Endothelial cell of umbilical vein (primary cell): ENCODE data around the gene DUSP5. TPM values are rescaled to one million over a fixed set of nuclear protein-coding genes. Genes with fewer than 3 reads are reported as not detected.

Source experiments
- BruUV-seq: library from RNA; stranded (reverse); fragments of 400-500 nt; replicated peaks from 2 replicates; lab custom pipeline; 2021; lab: Mats Ljungman, UMichigan
- CTCF ChIA-PET: fragments of 300-600, 350-600 bp; sonication (Branson Sonifier 250); formaldehyde crosslinking; loops from one replicate; lab custom pipeline; 2021; ENCODE audit warnings: antibody characterized with exemption, inconsistent platforms; lab: Charles Lee
- POLR2A ChIA-PET: fragments of 300-600, 350-600 bp; sonication (Branson Sonifier 250); formaldehyde crosslinking; loops from one replicate; lab custom pipeline; 2021; ENCODE audit warnings: antibody characterized with exemption, inconsistent platforms; lab: Charles Lee
- DNase-seq: peaks from one replicate; pipeline ENCODE4 v3.0.0-alpha.2; 2011; ENCODE audit warnings: low read depth, low spot score
- FAIRE-seq: peaks from 2 replicates; lab custom pipeline; 2011; peaks lifted over from hg19 to GRCh38; lab: Jason Lieb, UNC
- H2AFZ ChIP-seq: 2 replicates; pipeline ENCODE4 v1.6.0; 2012; ENCODE audit warnings: low read depth, low read length, control low read depth, inconsistent platforms
- H3K27ac ChIP-seq: 2 replicates; pipeline ENCODE4 v1.5.1; 2011; ENCODE audit warnings: low read depth, mild to moderate bottlenecking, control low read depth, low read length, moderate library complexity; ENCODE audit not compliant: insufficient read depth
- H3K27me3 ChIP-seq, 2 experiments: 2 replicates each; pipeline versions ENCODE4 v1.6.0 to v1.6.1; 2011; ENCODE audit warnings: low read length in 2 of 2, mixed read lengths in 1 of 2; ENCODE audit not compliant: control insufficient read depth in 2 of 2, insufficient read depth in 2 of 2
- H3K36me3 ChIP-seq, 2 experiments: 2 replicates in 1 of 2; 3 replicates in 1 of 2; pipeline ENCODE4 v1.5.1; 2011; ENCODE audit warnings: low read length in 2 of 2, mild to moderate bottlenecking in 1 of 2, moderate library complexity in 1 of 2; ENCODE audit not compliant: control insufficient read depth in 2 of 2, insufficient read depth in 2 of 2; ENCODE audit errors: extremely low read depth in 1 of 2
- H3K4me1 ChIP-seq: 3 replicates; pipeline ENCODE4 v1.5.1; 2011; ENCODE audit warnings: mild to moderate bottlenecking, low read length; ENCODE audit not compliant: control insufficient read depth, insufficient read depth; ENCODE audit errors: extremely low read depth
- H3K4me2 ChIP-seq: 2 replicates; pipeline ENCODE4 v1.6.1; 2011; ENCODE audit warnings: low read length, control low read depth, mixed read lengths; ENCODE audit not compliant: insufficient read depth
- H3K4me3 ChIP-seq, 3 experiments: fragments of 200-600 bp in 1 of 3; sonication (generic), shearing (Covaris generic) in 1 of 3; replicated peaks in 1 of 3; 2 replicates each; pipeline ENCODE4 v1.5.1; 2011 to 2016; ENCODE audit warnings: control low read depth in 3 of 3, low read length in 3 of 3, mild to moderate bottlenecking in 2 of 3, inconsistent platforms in 1 of 3, low read depth in 1 of 3, moderate library complexity in 1 of 3; ENCODE audit not compliant: insufficient read depth in 1 of 3
- H3K79me2 ChIP-seq: 2 replicates; pipeline ENCODE4 v1.6.0; 2012; ENCODE audit warnings: low read length, inconsistent platforms; ENCODE audit not compliant: control insufficient read depth, insufficient read depth
- H3K9ac ChIP-seq: replicated peaks from 2 replicates; pipeline ENCODE3; 2011; ENCODE audit warnings: low read length, control low read depth; ENCODE audit not compliant: insufficient read depth; ENCODE audit errors: extremely low read depth
- H3K9me1 ChIP-seq: replicated peaks from 3 replicates; pipeline ENCODE4 v1.6.0; 2011; ENCODE audit warnings: mild to moderate bottlenecking, low read length; ENCODE audit not compliant: control insufficient read depth, insufficient read depth; ENCODE audit errors: extremely low read depth
- H3K9me3 ChIP-seq: replicated peaks from 2 replicates; pipeline ENCODE4 v1.5.1; 2012; ENCODE audit warnings: low read length, inconsistent platforms; ENCODE audit not compliant: control insufficient read depth, insufficient read depth
- H4K20me1 ChIP-seq: replicated peaks from 2 replicates; pipeline ENCODE3; 2011; ENCODE audit warnings: mild to moderate bottlenecking, low read length; ENCODE audit not compliant: control insufficient read depth, insufficient read depth; ENCODE audit errors: extremely low read depth
- EZH2 ChIP-seq: IDR thresholded peaks from 2 replicates; pipeline ENCODE4 v1.6.1; 2012; ENCODE audit warnings: borderline replicate concordance, low read depth, mild to moderate bottlenecking, moderate library complexity, low read length, inconsistent platforms; ENCODE audit not compliant: severe bottlenecking
- FOS ChIP-seq: IDR thresholded peaks from 2 replicates; pipeline ENCODE4 v1.6.1; 2011; ENCODE audit warnings: mild to moderate bottlenecking, low read length, moderate library complexity, borderline replicate concordance; ENCODE audit not compliant: insufficient read depth
- GATA2 ChIP-seq: IDR thresholded peaks from 2 replicates; pipeline ENCODE4 v1.7.0; 2011; ENCODE audit warnings: low read depth, mild to moderate bottlenecking, moderate library complexity, mixed read lengths, low read length; ENCODE audit not compliant: insufficient read length, insufficient read depth
- JUN ChIP-seq: IDR thresholded peaks from 2 replicates; pipeline ENCODE4 v1.6.1; 2011; ENCODE audit warnings: borderline replicate concordance, low read depth; ENCODE audit not compliant: insufficient read length, insufficient read depth
- MYC ChIP-seq: IDR thresholded peaks from one replicate; pipeline ENCODE4 v1.6.1; 2011; ENCODE audit warnings: mild to moderate bottlenecking, low read depth, low read length
- POLR2A ChIP-seq: IDR thresholded peaks from 2 replicates; pipeline ENCODE4 v1.6.1; 2012; ENCODE audit warnings: low read depth, mild to moderate bottlenecking, control low read depth, low read length
- POLR2AphosphoS5 ChIP-seq: IDR thresholded peaks from 2 replicates; pipeline ENCODE4 v1.6.1; 2012; ENCODE audit warnings: low read depth, mild to moderate bottlenecking, control low read depth, low read length, moderate library complexity; ENCODE audit not compliant: insufficient read depth
- dilution Hi-C: fragments of 300-500 bp; cut with MboI; formaldehyde crosslinking; loops from one replicate; pipeline ENCODE4 v1.15.0; 2019; ENCODE audit warnings: low sequenced_read_pairs; ENCODE audit not compliant: extremely low pct_ligation_motif_present
- intact Hi-C: fragments of 100-400 bp; cut with micrococcal nuclease; formaldehyde crosslinking; loops from one replicate; pipeline ENCODE4 v1.10.0; 2022
- polyA plus RNA-seq, 4 experiments: library from polyadenylated mRNA; depleted of rRNA in 3 of 4; stranded (reverse) in 3 of 4; unstranded in 1 of 4; fragments of >200 nt; gene quantifications; 2 replicates each; pipeline versions ENCODE4 v1.2.1 to v1.2.3, GENCODE V29; 2011 to 2012; ENCODE audit warnings: missing spikeins in 1 of 4
- total RNA-seq: library from RNA; stranded (reverse); gene quantifications from 2 replicates; pipeline ENCODE4 v1.2.3, GENCODE V29; 2021
- TF ChIP-seq, protein P1 (sequence below): IDR thresholded peaks from 2 replicates; pipeline ENCODE4 v1.6.1; 2011; ENCODE audit not compliant: insufficient read depth, insufficient read length
- TF ChIP-seq, protein P2 (sequence below), 2 donors: IDR thresholded peaks; 1 replicate in 1 of 2; 2 replicates in 1 of 2; pipeline ENCODE4 v1.5.1; 2011; ENCODE audit warnings: low read length in 2 of 2, mild to moderate bottlenecking in 2 of 2, moderate library complexity in 2 of 2, control low read depth in 1 of 2, inconsistent platforms in 1 of 2, low read depth in 1 of 2; ENCODE audit not compliant: insufficient read depth in 1 of 2; ENCODE audit errors: extremely low read depth in 1 of 2

DUSP5 gene
- total and polyA plus RNA-seq, 2 donors (not counting 3 experiments of a cell fraction or from before 2014, with no cell fraction given), result 12.2 to 25.2 TPM

DNA sequence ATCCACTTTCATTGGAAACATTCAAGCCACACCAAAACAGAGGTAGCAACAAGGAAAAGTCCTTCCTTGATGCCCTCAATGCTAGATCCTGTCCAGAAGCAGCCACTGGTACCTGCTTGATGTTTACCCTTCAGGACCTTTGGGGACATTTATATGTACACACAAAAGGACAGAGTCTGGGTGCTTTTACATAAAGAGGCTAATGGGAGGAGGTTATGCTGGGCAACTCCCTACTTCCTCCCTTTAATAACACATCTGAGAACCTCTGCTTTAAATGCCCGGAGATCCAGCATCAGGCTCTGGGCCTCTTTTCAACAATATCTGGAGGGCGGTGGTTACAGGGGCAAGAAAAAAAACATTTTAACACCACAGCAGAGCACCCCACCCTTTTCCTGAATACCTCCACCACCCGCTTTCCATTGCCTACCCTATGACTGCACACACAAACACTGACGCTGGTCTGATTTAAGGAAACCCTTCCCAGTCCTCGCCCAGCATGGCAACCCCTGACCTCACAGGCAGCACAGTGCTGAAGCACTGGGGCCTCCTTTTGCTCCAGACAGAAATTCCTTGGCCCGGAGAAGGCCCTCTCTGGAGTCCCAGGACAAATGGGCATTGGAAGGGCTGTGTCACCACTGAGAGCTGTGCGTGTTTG, 39.3 kb upstream of the DUSP5 start:
- TF ChIP-seq MYC (no peak), GATA2 (no peak), POLR2A (no peak), EZH2 (no peak)
- TF ChIP-seq, protein P1, sequence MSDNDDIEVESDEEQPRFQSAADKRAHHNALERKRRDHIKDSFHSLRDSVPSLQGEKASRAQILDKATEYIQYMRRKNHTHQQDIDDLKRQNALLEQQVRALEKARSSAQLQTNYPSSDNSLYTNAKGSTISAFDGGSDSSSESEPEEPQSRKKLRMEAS, result no peak
- H3K4me2 ChIP-seq, result peak overlapping the region; percentile 1
- peak; percentile 24 for FAIRE-seq
- no peaks in the 10 kb centered on the region for H3K9me3 ChIP-seq
- H3K27ac ChIP-seq, result no peak overlapping the region
- no TSS peak for BruUV-seq
- dilution Hi-C loops (no loop called here), intact Hi-C loops (no loop called here)
- no peaks in the 10 kb centered on the region for H3K79me2 ChIP-seq
- no peaks in the 10 kb centered on the region for H4K20me1 ChIP-seq
- peak; percentile 27 for DNase-seq
- no peak overlapping the region for H3K4me3 ChIP-seq
- ChIA-PET POLR2A (no interaction called here), CTCF (interaction anchor here (1.1 to 1.2 kb wide), 3 partner anchors 15 to 104 kb away, joined by 3 to 4 read pairs (median 3); no protein-coding TSS in a partner anchor)
- no peaks in the 10 kb centered on the region for H3K9me1 ChIP-seq
- peaks cover 29% of the 10 kb centered on the region for H3K4me1 ChIP-seq
- H3K9ac ChIP-seq, result no peak overlapping the region
- no peaks in the 10 kb centered on the region for H3K27me3 ChIP-seq
- H2AFZ ChIP-seq, result peak overlapping the region; percentile 50
- no peaks in the 10 kb centered on the region for H3K36me3 ChIP-seq

DNA sequence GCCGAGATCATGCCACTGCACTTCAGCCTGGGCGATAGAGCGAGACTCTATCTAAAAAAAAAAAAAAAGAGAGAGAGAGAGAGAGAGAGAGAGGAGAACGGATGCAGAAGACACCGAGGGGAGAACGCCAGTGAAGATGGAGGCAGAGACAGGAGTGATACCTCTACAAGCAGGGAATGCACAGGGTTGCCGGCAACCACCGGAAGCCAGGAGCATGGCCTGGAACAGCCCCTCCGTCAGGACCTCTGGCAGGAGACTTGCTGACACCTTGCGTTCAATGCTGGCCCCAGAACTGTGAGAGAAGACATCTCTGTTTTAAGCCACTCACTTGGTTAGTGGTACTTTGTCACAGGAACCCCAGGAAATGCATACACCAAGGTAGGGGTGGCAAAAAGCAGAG, 38.1 kb upstream of the DUSP5 start:
- H3K9me3 ChIP-seq, result no peaks in the 10 kb centered on the region
- peak overlapping the region; percentile 1 for H3K4me2 ChIP-seq
- peaks cover 29% of the 10 kb centered on the region for H3K4me1 ChIP-seq
- H3K27me3 ChIP-seq, result no peaks in the 10 kb centered on the region
- H3K4me3 ChIP-seq, result no peak overlapping the region
- no peak overlapping the region for H3K9ac ChIP-seq
- FAIRE-seq, result no peak
- H3K27ac ChIP-seq, result peak overlapping the region; percentile 66
- DNase-seq, result no peak
- BruUV-seq, result no TSS peak
- TF ChIP-seq MYC (no peak), GATA2 (no peak), EZH2 (no peak), POLR2A (no peak), JUN (no peak), POLR2AphosphoS5 (no peak), FOS (no peak)
- TF ChIP-seq, protein P1, result no peak
- TF ChIP-seq, protein P2, sequence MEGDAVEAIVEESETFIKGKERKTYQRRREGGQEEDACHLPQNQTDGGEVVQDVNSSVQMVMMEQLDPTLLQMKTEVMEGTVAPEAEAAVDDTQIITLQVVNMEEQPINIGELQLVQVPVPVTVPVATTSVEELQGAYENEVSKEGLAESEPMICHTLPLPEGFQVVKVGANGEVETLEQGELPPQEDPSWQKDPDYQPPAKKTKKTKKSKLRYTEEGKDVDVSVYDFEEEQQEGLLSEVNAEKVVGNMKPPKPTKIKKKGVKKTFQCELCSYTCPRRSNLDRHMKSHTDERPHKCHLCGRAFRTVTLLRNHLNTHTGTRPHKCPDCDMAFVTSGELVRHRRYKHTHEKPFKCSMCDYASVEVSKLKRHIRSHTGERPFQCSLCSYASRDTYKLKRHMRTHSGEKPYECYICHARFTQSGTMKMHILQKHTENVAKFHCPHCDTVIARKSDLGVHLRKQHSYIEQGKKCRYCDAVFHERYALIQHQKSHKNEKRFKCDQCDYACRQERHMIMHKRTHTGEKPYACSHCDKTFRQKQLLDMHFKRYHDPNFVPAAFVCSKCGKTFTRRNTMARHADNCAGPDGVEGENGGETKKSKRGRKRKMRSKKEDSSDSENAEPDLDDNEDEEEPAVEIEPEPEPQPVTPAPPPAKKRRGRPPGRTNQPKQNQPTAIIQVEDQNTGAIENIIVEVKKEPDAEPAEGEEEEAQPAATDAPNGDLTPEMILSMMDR (IDR thresholded peaks at IDR 0.05; ENCODE audit: extremely low read depth in 1 of 2, insufficient read depth in 1 of 2, low read depth in 1 of 2, low read length in 2 of 2), result no peak
- dilution Hi-C loops, result no loop called here
- ChIA-PET CTCF (interaction anchor here (1.2 kb wide), 2 partner anchors 14 to 106 kb away, joined by 3 to 4 read pairs; no protein-coding TSS in a partner anchor), POLR2A (no interaction called here)
- H3K36me3 ChIP-seq, result no peaks in the 10 kb centered on the region
- no peaks in the 10 kb centered on the region for H3K79me2 ChIP-seq
- no peak overlapping the region for H2AFZ ChIP-seq
- H3K9me1 ChIP-seq, result no peaks in the 10 kb centered on the region
- intact Hi-C loops, result no loop called here
- H4K20me1 ChIP-seq, result no peaks in the 10 kb centered on the region
